GM15510 (cell line): ENCODE results near the gene EIF4G3.

Experiments used
- POLR2A ChIP-seq: IDR thresholded peaks from 3 replicates; pipeline ENCODE4 v1.6.1; 2011; ENCODE audit warnings: borderline replicate concordance; ENCODE audit not compliant: insufficient read length; ENCODE audit errors: extremely low read depth

Gene EIF4G3

DNA sequence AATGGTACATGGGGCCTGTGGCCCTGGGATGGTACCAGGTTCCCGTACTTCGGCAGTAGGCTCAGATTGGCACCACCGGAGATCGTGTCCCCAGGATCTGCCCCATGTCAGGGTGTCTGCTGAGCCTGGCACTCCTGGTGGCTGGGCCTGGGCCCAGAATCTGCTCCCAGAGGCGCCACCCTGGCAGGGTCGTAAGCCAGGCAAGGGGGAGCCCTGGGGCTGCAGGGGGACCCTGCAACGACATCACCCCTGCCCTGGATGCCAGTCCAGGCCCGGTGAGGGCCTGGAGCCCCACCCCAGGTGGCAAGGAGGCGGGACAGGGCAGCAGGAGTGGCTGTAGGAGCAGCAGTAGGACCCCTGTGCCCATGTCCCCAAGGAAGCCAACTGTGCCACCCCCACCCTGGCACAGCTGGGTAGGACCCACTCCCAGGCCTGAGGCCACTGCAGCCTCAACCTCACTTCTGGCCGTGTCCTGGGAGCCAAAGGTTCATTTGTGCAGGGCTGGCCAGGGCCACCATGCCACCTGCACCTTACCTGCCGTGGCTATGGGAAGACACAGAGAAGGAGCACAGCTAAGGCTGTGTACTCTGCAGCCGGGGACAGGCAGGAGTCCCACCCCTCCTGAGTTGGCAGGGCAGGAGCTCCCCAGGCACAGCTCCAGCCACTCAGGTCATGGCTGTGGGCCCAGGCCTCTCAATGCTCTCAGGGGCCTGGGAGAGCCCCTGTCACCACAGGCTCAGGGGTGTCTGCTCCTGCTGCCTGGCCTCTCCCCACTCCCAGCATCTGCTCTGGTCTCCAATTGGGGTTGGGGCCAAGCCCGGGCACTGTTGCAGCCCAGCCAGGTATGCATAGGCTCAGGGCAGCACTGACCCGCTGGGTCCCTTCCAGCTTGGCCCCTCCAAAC, 141.7 kb downstream of the EIF4G3 start:
- TF ChIP-seq POLR2A, result no peak

DNA sequence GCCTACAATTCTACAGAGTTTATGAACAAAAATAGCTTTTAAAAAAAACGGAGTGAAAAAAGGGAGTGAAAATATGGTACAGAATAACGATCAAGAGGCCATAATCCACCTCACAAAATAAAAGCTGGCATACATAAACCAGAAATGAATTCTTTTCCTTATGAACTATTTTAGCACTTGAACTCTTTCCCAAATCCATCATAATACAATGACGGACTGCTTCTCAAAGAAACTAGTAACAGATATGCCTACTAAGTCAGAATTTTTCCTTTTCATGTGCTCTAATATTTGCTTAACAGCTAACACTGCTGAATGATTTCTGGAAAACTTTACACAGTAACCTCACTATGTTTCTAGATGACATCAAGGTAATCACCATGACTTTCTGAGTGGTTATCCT, 144.0 kb downstream of the EIF4G3 start:
- no peak for TF ChIP-seq POLR2A

DNA sequence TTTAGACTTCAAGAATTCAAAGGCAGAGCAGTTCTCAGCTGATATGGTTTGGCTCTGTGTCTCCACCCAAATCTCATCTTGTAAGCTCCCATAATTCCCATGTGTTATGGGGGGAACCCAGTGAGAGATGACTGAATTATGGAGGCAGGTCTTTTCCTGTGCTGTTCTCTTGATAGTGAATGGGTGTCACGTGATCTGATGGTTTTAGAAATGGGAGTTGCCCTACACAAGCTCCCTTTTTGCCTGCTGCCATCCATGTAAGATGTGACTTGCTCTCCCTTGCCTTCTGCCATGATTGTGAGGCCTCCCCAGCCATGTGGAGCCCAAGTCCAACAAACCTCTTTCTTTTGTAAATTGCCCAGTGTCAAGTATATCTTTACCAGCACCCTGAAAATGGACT, 146.5 kb downstream of the EIF4G3 start:
- no peak for TF ChIP-seq POLR2A

GRCh38 chr1:21028520-21029145, 148.1 kb downstream of the EIF4G3 start:
- TF ChIP-seq POLR2A, result no peak

DNA sequence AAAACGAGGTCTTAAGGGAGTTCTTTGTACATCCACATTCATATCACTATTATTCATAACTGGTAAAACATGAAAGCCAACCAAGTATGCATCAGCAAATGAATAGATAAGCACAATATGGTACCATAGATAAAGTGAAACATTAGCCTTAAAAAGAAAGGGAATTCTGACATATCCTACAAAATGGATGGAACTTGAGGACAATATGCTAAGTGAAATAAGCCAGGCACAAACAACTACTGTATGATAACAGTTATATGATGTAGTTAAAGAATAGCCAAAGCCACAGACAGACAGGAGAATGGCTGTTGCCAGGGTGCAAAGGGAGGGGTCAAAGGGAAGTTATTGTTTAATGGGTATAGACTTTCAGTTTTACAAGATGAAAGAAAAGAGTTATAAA, 148.9 kb downstream of the EIF4G3 start:
- TF ChIP-seq POLR2A, result no peak

GRCh38 chr1:21024918-21025317, 151.8 kb downstream of the EIF4G3 start:
- TF ChIP-seq POLR2A, result no peak

GRCh38 chr1:21022279-21023040, 154.2 kb downstream of the EIF4G3 start:
- no peak for TF ChIP-seq POLR2A

- no peak for TF ChIP-seq POLR2A
These were observed 155.4 kb downstream of the EIF4G3 start for GRCh38 chr1:21021311-21021710.

- no peak for TF ChIP-seq POLR2A
These were observed 156.5 kb downstream of the EIF4G3 start for GRCh38 chr1:21020151-21020550.

DNA sequence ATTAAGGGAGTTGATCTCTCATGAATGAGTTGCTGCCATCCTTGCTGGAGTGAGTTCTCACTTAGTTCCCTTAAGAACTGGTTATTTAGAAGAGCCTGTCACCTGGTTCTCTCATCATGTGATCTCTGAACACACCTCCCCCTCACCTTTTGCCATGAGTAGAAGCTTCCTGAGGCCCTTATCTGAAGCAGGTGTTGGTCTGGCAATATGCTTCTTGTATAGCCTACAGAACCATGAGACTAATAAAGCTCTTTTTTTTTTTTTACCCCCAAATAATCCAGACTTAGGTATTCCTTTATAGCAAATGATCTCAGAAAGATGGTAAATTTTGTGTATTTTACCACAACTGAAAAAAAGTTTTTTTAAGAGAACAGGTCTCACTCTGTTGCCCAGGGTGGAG, 158.0 kb downstream of the EIF4G3 start:
- no peak for TF ChIP-seq POLR2A

DNA sequence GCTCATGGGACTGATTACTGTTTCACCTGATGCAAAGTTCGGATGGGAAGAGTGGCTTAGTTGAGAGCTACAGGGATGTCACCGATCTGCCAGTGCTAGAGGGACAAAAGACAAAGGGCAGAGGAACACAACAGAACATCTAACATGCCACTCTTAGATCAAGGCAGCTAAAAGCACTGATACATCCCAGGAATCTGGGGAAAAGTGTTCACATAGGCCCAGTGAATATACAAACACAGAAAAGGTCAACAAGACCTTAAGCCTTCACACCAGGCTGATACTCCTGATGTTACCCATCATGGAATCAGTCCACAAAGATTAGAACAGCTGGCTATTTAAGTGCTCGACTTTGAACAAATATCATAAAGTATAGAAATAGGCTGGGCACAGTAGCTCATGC, 163.2 kb downstream of the EIF4G3 start:
- TF ChIP-seq POLR2A, result no peak

GRCh38 chr1:21012937-21013336, 163.8 kb downstream of the EIF4G3 start:
- TF ChIP-seq POLR2A, result no peak

GRCh38 chr1:21007876-21008275, 168.8 kb downstream of the EIF4G3 start:
- TF ChIP-seq POLR2A, result no peak

DNA sequence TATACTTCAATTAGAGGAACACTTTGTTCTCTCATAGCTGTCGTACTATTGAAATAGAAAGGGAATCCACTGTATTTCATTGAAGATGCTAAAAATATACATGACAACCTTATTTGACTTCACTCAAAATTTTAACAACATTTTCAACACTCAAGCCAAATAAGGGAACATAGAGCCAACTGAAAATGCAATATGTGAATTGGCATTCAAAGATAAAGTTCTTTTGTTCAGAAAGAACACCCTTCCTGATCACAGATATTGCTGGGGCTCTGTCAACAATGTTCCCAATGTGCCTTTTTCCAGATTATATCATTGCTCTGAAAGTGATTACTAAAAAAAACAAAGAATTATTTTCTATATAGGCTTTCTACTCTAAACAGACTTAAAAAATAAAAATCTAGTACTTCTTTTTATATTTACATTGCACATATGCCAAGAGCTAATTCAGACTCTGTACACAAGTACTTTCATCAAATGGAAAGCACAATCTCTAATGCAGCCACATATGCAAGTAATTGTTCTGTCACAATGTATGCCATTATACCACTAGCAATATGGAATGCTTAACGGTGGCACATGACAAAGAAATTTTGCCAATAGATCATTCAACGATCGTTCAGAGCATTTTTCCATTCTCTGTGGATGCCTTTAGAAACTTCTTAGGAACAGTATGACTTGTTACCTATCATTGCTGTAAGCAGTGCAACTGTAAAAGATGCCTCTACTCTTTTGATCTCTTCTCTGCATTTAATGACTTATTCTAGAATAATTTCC, 171.0 kb downstream of the EIF4G3 start:
- TF ChIP-seq POLR2A, result no peak
